Nephron progenitor cell (in vitro differentiated cells): ENCODE results near the gene PPT2.
A peak's percentile ranks its signal among the peaks of the same experiment; 100 is the strongest.

ENCODE experiments used
- DNase-seq: peaks from one replicate; pipeline ENCODE4 v3.0.0; 2021
- H3K27ac Mint-ChIP-seq: 2 replicates; pipeline ENCODE4 v1.8.0; 2021; ENCODE audit warnings: mild to moderate bottlenecking, moderate library complexity, mixed read lengths
- H3K27me3 Mint-ChIP-seq: 2 replicates; pipeline ENCODE4 v1.8.0; 2021; ENCODE audit warnings: mild to moderate bottlenecking, low read depth, mixed read lengths; ENCODE audit not compliant: poor library complexity
- H3K36me3 Mint-ChIP-seq: 2 replicates; pipeline ENCODE4 v1.8.0; 2021; ENCODE audit warnings: low read depth, mixed read lengths
- H3K4me1 Mint-ChIP-seq: 2 replicates; pipeline ENCODE4 v1.8.0; 2021; ENCODE audit warnings: mixed read lengths
- H3K4me3 Mint-ChIP-seq: 2 replicates; pipeline ENCODE4 v1.8.0; 2021; ENCODE audit warnings: mild to moderate bottlenecking, moderate library complexity, mixed read lengths
- H3K9me3 Mint-ChIP-seq: 2 replicates; pipeline ENCODE4 v1.8.0; 2021; ENCODE audit warnings: mild to moderate bottlenecking, moderate library complexity, mixed read lengths
- TF ChIP-seq, protein P1 (sequence below): fragments of 200-600 bp; sonication (generic); IDR thresholded peaks from 2 replicates; pipeline ENCODE4 v1.5.0; 2021; ENCODE audit warnings: antibody characterized with exemption

PPT2 gene

DNA sequence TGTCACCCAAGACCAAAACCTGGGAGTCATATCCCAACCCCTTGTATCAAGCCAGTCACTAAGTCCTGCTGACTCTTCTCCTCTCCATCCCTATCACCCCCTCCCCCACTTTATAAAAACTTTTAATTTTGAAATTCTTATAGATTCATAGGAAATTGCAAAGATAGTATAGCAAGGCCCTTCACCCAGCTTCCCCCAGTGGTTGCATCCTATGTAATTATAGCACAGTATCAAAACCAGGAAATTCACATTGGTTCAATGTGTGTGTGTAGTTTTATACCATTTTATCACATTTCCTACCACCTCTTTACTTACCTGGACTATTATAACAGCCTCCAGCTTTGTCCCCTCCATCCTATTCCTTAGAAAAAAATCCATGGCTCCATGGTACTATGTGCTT, 4.1 kb downstream of the PPT2 start:
- Mint-ChIP-seq H3K36me3 (peaks cover 50% of the 10 kb centered on the region), H3K9me3 (no peaks in the 10 kb centered on the region), H3K4me3 (no peak overlapping the region), H3K4me1 (peaks cover 24% of the 10 kb centered on the region), H3K27ac (no peak overlapping the region), H3K27me3 (peaks cover 4% of the 10 kb centered on the region)
- no peak for DNase-seq
- TF ChIP-seq, protein P1, sequence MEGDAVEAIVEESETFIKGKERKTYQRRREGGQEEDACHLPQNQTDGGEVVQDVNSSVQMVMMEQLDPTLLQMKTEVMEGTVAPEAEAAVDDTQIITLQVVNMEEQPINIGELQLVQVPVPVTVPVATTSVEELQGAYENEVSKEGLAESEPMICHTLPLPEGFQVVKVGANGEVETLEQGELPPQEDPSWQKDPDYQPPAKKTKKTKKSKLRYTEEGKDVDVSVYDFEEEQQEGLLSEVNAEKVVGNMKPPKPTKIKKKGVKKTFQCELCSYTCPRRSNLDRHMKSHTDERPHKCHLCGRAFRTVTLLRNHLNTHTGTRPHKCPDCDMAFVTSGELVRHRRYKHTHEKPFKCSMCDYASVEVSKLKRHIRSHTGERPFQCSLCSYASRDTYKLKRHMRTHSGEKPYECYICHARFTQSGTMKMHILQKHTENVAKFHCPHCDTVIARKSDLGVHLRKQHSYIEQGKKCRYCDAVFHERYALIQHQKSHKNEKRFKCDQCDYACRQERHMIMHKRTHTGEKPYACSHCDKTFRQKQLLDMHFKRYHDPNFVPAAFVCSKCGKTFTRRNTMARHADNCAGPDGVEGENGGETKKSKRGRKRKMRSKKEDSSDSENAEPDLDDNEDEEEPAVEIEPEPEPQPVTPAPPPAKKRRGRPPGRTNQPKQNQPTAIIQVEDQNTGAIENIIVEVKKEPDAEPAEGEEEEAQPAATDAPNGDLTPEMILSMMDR = no peak

- Mint-ChIP-seq H3K9me3 (no peaks in the 10 kb centered on the region), H3K4me3 (no peak overlapping the region), H3K27me3 (no peaks in the 10 kb centered on the region), H3K36me3 (peaks cover 63% of the 10 kb centered on the region), H3K4me1 (peaks cover 16% of the 10 kb centered on the region), H3K27ac (peak overlapping the region; percentile 72)
- TF ChIP-seq, protein P1 = no peak
- no peak for DNase-seq
These were observed 9.8 kb downstream of the PPT2 start for GRCh38 chr6:32163559-32164258.

- no peak for DNase-seq
- no peaks in the 10 kb centered on the region for H3K27me3 Mint-ChIP-seq
- H3K9me3 Mint-ChIP-seq = no peaks in the 10 kb centered on the region
- peak within 1 kb of the TSS; percentile 72 for H3K27ac Mint-ChIP-seq
- H3K4me1 Mint-ChIP-seq = peaks cover 17% of the 10 kb centered on the region
- H3K36me3 Mint-ChIP-seq = peaks cover 63% of the 10 kb centered on the region
- no peak within 1 kb of the TSS for H3K4me3 Mint-ChIP-seq
- TF ChIP-seq, protein P1 = no peak
These were observed 10.4 kb downstream of the PPT2 start, which contains the start of gene EGFL8 for GRCh38 chr6:32164295-32164694. TSS of gene EGFL8 (plus strand) at chr6:32164595. CDS start at chr6:32166166, 1,571 bp downstream.

GRCh38 chr6:32166411-32167061, 12.6 kb downstream of the PPT2 start:
- Mint-ChIP-seq H3K4me3 (no peak overlapping the region), H3K27me3 (no peaks in the 10 kb centered on the region), H3K4me1 (peaks cover 17% of the 10 kb centered on the region), H3K36me3 (peaks cover 74% of the 10 kb centered on the region), H3K9me3 (no peaks in the 10 kb centered on the region), H3K27ac (no peak overlapping the region)
- DNase-seq = no peak
- TF ChIP-seq, protein P1 = no peak

GRCh38 chr6:32167154-32167760, 13.3 kb downstream of the PPT2 start:
- Mint-ChIP-seq H3K4me3 (no peak overlapping the region), H3K27ac (peak overlapping the region; percentile 94), H3K27me3 (no peaks in the 10 kb centered on the region), H3K36me3 (peaks cover 71% of the 10 kb centered on the region), H3K4me1 (peaks cover 17% of the 10 kb centered on the region), H3K9me3 (no peaks in the 10 kb centered on the region)
- TF ChIP-seq, protein P1 = no peak
- no peak for DNase-seq
